GM23338 (cell line): ENCODE results near the gene TRIP4. TPM values are rescaled to one million over a fixed set of nuclear protein-coding genes. Genes with fewer than 3 reads are reported as not detected.

Experiments
- ATAC-seq: fragments of 200-7000 bp; cut with Tn5 transposase; 3 replicates; pipeline ENCODE4 v1.9.1; 2020
- DNase-seq: peaks from one replicate; pipeline ENCODE4 v3.0.0-alpha.2; 2015; ENCODE audit warnings: low spot score
- H2AFZ ChIP-seq: fragments of 200-600 bp; sonication (generic); 2 replicates; pipeline ENCODE4 v1.8.0; 2016; ENCODE audit warnings: antibody characterized with exemption, mild to moderate bottlenecking, moderate library complexity
- H3F3A ChIP-seq: fragments of 200-600 bp; sonication (generic); replicated peaks from 2 replicates; pipeline ENCODE4 v1.8.0; 2017; ENCODE audit warnings: antibody characterized with exemption, mixed run types, low read depth
- H3K27ac ChIP-seq: fragments of 200-600 bp; sonication (generic); 2 replicates; pipeline ENCODE4 v1.6.1; 2016; ENCODE audit warnings: low read depth
- H3K27me3 ChIP-seq: fragments of 200-600 bp; sonication (generic); 2 replicates; pipeline ENCODE4 v1.8.0; 2016; ENCODE audit warnings: mild to moderate bottlenecking, mixed run types, moderate library complexity; ENCODE audit not compliant: insufficient read depth
- H3K36me3 ChIP-seq: fragments of 200-600 bp; sonication (generic); 2 replicates; pipeline ENCODE4 v1.8.0; 2016; ENCODE audit warnings: mild to moderate bottlenecking; ENCODE audit not compliant: insufficient read depth
- H3K4me1 ChIP-seq: fragments of 200-600 bp; sonication (generic); 2 replicates; pipeline ENCODE4 v1.8.0; 2016; ENCODE audit warnings: mild to moderate bottlenecking, moderate library complexity; ENCODE audit not compliant: insufficient read depth
- H3K4me2 ChIP-seq: fragments of 200-600 bp; sonication (generic); 2 replicates; pipeline ENCODE4 v1.7.1; 2017; ENCODE audit warnings: mixed run types
- H3K4me3 ChIP-seq: fragments of 200-600 bp; sonication (generic); 2 replicates; pipeline ENCODE4 v1.6.1; 2016; ENCODE audit warnings: mixed run types
- H3K79me2 ChIP-seq: fragments of 200-600 bp; sonication (generic); replicated peaks from 2 replicates; pipeline ENCODE4 v1.8.0; 2017; ENCODE audit warnings: mild to moderate bottlenecking; ENCODE audit not compliant: insufficient read depth
- H3K9me2 ChIP-seq: fragments of 200-600 bp; sonication (generic); 2 replicates; pipeline ENCODE4 v1.8.0; 2017; ENCODE audit not compliant: insufficient read depth
- H4K20me1 ChIP-seq: fragments of 200-600 bp; sonication (generic); replicated peaks from 2 replicates; pipeline ENCODE4 v1.8.0; 2017; ENCODE audit warnings: mild to moderate bottlenecking; ENCODE audit not compliant: insufficient read depth
- H3K27ac Mint-ChIP-seq: 2 replicates; pipeline ENCODE4 v1.8.0; 2020; ENCODE audit warnings: inconsistent platforms, mild to moderate bottlenecking, moderate library complexity, mixed read lengths
- H3K27me3 Mint-ChIP-seq: 3 replicates; pipeline ENCODE4 v1.8.0; 2022; ENCODE audit warnings: low read depth, mild to moderate bottlenecking, moderate library complexity, mixed read lengths, inconsistent platforms; ENCODE audit not compliant: insufficient read depth, poor library complexity
- H3K36me3 Mint-ChIP-seq: 3 replicates; pipeline ENCODE4 v1.8.0; 2021; ENCODE audit warnings: low read depth, mild to moderate bottlenecking, inconsistent platforms, moderate library complexity, mixed read lengths
- H3K4me1 Mint-ChIP-seq: 3 replicates; pipeline ENCODE4 v1.8.0; 2020; ENCODE audit warnings: mild to moderate bottlenecking, inconsistent platforms, mixed read lengths
- H3K4me3 Mint-ChIP-seq: 3 replicates; pipeline ENCODE4 v1.8.0; 2021; ENCODE audit warnings: moderate library complexity, mild to moderate bottlenecking, inconsistent platforms, mixed read lengths
- H3K9me3 Mint-ChIP-seq: 3 replicates; pipeline ENCODE4 v1.8.0; 2020; ENCODE audit warnings: moderate library complexity, mild to moderate bottlenecking, inconsistent platforms, mixed read lengths
- CREB1 ChIP-seq: fragments of 250-450 bp; sonication (Bioruptor Pico); IDR thresholded peaks from 2 replicates; pipeline ENCODE4 v1.5.0; 2020; ENCODE audit warnings: low read depth, mild to moderate bottlenecking, moderate library complexity
- EZH2 ChIP-seq: fragments of 200-600 bp; sonication (generic); IDR thresholded peaks from one replicate; pipeline ENCODE4 v1.8.0; 2017; ENCODE audit warnings: antibody characterized with exemption, mild to moderate bottlenecking, low read depth; ENCODE audit not compliant: unreplicated experiment
- EZH2phosphoT487 ChIP-seq: fragments of 200-600 bp; sonication (generic); IDR thresholded peaks from one replicate; pipeline ENCODE4 v1.8.1; 2018; ENCODE audit warnings: antibody characterized with exemption; ENCODE audit not compliant: unreplicated experiment
- JUNB ChIP-seq: IDR thresholded peaks from one replicate; pipeline ENCODE4 v1.6.1; 2016; ENCODE audit warnings: antibody characterized with exemption; ENCODE audit not compliant: unreplicated experiment
- NANOG ChIP-seq: IDR thresholded peaks from 2 replicates; pipeline ENCODE4 v1.6.1; 2016; ENCODE audit warnings: antibody characterized with exemption, borderline replicate concordance
- POLR2AphosphoS5 ChIP-seq: IDR thresholded peaks from 2 replicates; pipeline ENCODE4 v1.6.1; 2016; ENCODE audit warnings: antibody characterized with exemption, low read depth
- STAT1 ChIP-seq: IDR thresholded peaks from one replicate; pipeline ENCODE4 v1.6.1; 2016; ENCODE audit warnings: antibody characterized with exemption; ENCODE audit not compliant: unreplicated experiment
- ZNF114 ChIP-seq: fragments of 250-450 bp; sonication (Bioruptor Pico); IDR thresholded peaks from 2 replicates; pipeline ENCODE4 v1.5.0; 2020; ENCODE audit warnings: mild to moderate bottlenecking, moderate library complexity
- ZNF331 ChIP-seq: fragments of 250-450 bp; sonication (Bioruptor Pico); IDR thresholded peaks from 2 replicates; pipeline ENCODE4 v1.5.0; 2020; ENCODE audit warnings: low read depth, mild to moderate bottlenecking, moderate library complexity
- polyA plus RNA-seq: library from polyadenylated mRNA; unstranded; fragments of >200 nt; fragmentation: Nextera tagmentation; extraction: Ambion mirVana; gene quantifications from 2 replicates; pipeline ENCODE4 v1.2.1, GENCODE V29; 2016
- total RNA-seq: library from RNA; depleted of rRNA; stranded (reverse); fragments of >200 nt; shearing (Covaris generic); gene quantifications from 2 replicates; pipeline ENCODE4 v1.2.3, GENCODE V29; 2014
- TF ChIP-seq, protein P1 (sequence below): IDR thresholded peaks from one replicate; pipeline ENCODE4 v1.6.1; 2018; ENCODE audit warnings: antibody characterized with exemption; ENCODE audit not compliant: unreplicated experiment
- TF ChIP-seq, protein P2 (sequence below), 2 experiments: fragments of 200-600 bp in 1 of 2; sonication (generic) in 1 of 2; conservative IDR thresholded peaks; 2 replicates each; pipeline versions ENCODE4 v1.5.1 to v1.6.1; 2016 to 2017; ENCODE audit warnings: antibody characterized with exemption in 2 of 2, low read depth in 2 of 2, mild to moderate bottlenecking in 2 of 2, moderate library complexity in 1 of 2
- TF ChIP-seq, protein P3 (sequence below): IDR thresholded peaks from 2 replicates; pipeline ENCODE4 v1.6.1; 2016; ENCODE audit warnings: antibody characterized with exemption
- TF ChIP-seq, protein P4 (sequence below): fragments of 250-450 bp; sonication (Bioruptor Pico); IDR thresholded peaks from 2 replicates; pipeline ENCODE4 v1.5.0; 2020; ENCODE audit warnings: mild to moderate bottlenecking, moderate library complexity

TRIP4 gene
- total and polyA plus RNA-seq, 2 experiments from 2014 or later: 10.3 to 16.0 TPM

DNA sequence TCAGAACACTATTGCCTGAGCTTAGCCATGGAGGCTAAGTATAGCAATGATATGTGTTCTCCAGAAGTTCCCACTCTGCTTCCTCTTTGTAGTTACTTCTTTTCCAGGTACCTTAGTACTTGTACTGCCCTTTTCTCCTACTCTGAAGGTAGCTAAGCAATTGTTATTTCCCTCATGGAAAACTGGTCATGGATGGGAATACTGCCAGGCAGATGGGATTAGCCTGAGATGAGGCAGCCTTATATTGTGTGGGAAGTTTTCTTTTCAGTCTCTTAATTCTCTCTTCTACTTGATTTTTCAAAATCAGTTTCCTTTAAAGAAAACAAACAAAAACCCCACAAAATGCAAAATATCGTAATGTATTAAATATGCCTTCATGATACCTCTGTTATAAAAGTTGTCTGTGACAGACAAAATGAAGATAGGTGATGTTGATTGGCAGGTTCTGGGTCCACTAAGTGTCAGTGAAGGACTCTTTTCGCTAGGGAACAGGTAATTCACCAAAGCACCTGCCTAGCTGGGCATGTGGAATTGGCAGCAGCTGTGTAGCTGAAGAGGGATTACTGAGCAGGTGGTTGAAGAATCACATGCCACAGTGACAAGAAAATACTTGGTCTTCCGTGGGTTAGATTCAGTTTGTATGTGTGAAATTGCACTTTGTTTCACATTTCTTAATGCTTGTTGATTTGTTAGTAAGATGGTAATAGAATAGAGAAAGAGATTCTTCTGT lies 76.8 kb downstream of the TRIP4 start:
- ATAC-seq: no peak
- H3F3A ChIP-seq: peaks cover 9% of the 10 kb centered on the region; the same call in 1 of the 2 replicates
- peaks cover 83% of the 10 kb centered on the region for H3K79me2 ChIP-seq
- H3K27me3 ChIP-seq: no peaks in the 10 kb centered on the region
- Mint-ChIP-seq H3K4me3 (no peak overlapping the region), H3K9me3 (no peaks in the 10 kb centered on the region), H3K27ac (no peak overlapping the region), H3K4me1 (peaks cover 52% of the 10 kb centered on the region), H3K27me3 (peaks cover 2% of the 10 kb centered on the region), H3K36me3 (peaks cover 6% of the 10 kb centered on the region)
- H3K4me2 ChIP-seq: no peak overlapping the region
- no peaks in the 10 kb centered on the region for H3K36me3 ChIP-seq
- H4K20me1 ChIP-seq: peaks cover 57% of the 10 kb centered on the region
- no peak overlapping the region for H2AFZ ChIP-seq
- H3K9me2 ChIP-seq: no peaks in the 10 kb centered on the region
- H3K27ac ChIP-seq: no peak overlapping the region
- peaks cover 48% of the 10 kb centered on the region for H3K4me1 ChIP-seq
- TF ChIP-seq, protein P1, sequence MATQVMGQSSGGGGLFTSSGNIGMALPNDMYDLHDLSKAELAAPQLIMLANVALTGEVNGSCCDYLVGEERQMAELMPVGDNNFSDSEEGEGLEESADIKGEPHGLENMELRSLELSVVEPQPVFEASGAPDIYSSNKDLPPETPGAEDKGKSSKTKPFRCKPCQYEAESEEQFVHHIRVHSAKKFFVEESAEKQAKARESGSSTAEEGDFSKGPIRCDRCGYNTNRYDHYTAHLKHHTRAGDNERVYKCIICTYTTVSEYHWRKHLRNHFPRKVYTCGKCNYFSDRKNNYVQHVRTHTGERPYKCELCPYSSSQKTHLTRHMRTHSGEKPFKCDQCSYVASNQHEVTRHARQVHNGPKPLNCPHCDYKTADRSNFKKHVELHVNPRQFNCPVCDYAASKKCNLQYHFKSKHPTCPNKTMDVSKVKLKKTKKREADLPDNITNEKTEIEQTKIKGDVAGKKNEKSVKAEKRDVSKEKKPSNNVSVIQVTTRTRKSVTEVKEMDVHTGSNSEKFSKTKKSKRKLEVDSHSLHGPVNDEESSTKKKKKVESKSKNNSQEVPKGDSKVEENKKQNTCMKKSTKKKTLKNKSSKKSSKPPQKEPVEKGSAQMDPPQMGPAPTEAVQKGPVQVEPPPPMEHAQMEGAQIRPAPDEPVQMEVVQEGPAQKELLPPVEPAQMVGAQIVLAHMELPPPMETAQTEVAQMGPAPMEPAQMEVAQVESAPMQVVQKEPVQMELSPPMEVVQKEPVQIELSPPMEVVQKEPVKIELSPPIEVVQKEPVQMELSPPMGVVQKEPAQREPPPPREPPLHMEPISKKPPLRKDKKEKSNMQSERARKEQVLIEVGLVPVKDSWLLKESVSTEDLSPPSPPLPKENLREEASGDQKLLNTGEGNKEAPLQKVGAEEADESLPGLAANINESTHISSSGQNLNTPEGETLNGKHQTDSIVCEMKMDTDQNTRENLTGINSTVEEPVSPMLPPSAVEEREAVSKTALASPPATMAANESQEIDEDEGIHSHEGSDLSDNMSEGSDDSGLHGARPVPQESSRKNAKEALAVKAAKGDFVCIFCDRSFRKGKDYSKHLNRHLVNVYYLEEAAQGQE: no peak
- TF ChIP-seq ZNF114 (no peak), NANOG (no peak), JUNB (no peak), POLR2AphosphoS5 (no peak), EZH2phosphoT487 (no peak), ZNF331 (CRISPR knock-in tag) (no peak), EZH2 (no peak), STAT1 (no peak), CREB1 (CRISPR knock-in tag) (no peak)
- TF ChIP-seq, protein P2, sequence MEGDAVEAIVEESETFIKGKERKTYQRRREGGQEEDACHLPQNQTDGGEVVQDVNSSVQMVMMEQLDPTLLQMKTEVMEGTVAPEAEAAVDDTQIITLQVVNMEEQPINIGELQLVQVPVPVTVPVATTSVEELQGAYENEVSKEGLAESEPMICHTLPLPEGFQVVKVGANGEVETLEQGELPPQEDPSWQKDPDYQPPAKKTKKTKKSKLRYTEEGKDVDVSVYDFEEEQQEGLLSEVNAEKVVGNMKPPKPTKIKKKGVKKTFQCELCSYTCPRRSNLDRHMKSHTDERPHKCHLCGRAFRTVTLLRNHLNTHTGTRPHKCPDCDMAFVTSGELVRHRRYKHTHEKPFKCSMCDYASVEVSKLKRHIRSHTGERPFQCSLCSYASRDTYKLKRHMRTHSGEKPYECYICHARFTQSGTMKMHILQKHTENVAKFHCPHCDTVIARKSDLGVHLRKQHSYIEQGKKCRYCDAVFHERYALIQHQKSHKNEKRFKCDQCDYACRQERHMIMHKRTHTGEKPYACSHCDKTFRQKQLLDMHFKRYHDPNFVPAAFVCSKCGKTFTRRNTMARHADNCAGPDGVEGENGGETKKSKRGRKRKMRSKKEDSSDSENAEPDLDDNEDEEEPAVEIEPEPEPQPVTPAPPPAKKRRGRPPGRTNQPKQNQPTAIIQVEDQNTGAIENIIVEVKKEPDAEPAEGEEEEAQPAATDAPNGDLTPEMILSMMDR (conservative IDR thresholded peaks at IDR 0.05; ENCODE audit: low read depth in 2 of 2): no peak
- TF ChIP-seq, protein P3, sequence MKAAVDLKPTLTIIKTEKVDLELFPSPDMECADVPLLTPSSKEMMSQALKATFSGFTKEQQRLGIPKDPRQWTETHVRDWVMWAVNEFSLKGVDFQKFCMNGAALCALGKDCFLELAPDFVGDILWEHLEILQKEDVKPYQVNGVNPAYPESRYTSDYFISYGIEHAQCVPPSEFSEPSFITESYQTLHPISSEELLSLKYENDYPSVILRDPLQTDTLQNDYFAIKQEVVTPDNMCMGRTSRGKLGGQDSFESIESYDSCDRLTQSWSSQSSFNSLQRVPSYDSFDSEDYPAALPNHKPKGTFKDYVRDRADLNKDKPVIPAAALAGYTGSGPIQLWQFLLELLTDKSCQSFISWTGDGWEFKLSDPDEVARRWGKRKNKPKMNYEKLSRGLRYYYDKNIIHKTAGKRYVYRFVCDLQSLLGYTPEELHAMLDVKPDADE: no peak
- TF ChIP-seq, protein P4, sequence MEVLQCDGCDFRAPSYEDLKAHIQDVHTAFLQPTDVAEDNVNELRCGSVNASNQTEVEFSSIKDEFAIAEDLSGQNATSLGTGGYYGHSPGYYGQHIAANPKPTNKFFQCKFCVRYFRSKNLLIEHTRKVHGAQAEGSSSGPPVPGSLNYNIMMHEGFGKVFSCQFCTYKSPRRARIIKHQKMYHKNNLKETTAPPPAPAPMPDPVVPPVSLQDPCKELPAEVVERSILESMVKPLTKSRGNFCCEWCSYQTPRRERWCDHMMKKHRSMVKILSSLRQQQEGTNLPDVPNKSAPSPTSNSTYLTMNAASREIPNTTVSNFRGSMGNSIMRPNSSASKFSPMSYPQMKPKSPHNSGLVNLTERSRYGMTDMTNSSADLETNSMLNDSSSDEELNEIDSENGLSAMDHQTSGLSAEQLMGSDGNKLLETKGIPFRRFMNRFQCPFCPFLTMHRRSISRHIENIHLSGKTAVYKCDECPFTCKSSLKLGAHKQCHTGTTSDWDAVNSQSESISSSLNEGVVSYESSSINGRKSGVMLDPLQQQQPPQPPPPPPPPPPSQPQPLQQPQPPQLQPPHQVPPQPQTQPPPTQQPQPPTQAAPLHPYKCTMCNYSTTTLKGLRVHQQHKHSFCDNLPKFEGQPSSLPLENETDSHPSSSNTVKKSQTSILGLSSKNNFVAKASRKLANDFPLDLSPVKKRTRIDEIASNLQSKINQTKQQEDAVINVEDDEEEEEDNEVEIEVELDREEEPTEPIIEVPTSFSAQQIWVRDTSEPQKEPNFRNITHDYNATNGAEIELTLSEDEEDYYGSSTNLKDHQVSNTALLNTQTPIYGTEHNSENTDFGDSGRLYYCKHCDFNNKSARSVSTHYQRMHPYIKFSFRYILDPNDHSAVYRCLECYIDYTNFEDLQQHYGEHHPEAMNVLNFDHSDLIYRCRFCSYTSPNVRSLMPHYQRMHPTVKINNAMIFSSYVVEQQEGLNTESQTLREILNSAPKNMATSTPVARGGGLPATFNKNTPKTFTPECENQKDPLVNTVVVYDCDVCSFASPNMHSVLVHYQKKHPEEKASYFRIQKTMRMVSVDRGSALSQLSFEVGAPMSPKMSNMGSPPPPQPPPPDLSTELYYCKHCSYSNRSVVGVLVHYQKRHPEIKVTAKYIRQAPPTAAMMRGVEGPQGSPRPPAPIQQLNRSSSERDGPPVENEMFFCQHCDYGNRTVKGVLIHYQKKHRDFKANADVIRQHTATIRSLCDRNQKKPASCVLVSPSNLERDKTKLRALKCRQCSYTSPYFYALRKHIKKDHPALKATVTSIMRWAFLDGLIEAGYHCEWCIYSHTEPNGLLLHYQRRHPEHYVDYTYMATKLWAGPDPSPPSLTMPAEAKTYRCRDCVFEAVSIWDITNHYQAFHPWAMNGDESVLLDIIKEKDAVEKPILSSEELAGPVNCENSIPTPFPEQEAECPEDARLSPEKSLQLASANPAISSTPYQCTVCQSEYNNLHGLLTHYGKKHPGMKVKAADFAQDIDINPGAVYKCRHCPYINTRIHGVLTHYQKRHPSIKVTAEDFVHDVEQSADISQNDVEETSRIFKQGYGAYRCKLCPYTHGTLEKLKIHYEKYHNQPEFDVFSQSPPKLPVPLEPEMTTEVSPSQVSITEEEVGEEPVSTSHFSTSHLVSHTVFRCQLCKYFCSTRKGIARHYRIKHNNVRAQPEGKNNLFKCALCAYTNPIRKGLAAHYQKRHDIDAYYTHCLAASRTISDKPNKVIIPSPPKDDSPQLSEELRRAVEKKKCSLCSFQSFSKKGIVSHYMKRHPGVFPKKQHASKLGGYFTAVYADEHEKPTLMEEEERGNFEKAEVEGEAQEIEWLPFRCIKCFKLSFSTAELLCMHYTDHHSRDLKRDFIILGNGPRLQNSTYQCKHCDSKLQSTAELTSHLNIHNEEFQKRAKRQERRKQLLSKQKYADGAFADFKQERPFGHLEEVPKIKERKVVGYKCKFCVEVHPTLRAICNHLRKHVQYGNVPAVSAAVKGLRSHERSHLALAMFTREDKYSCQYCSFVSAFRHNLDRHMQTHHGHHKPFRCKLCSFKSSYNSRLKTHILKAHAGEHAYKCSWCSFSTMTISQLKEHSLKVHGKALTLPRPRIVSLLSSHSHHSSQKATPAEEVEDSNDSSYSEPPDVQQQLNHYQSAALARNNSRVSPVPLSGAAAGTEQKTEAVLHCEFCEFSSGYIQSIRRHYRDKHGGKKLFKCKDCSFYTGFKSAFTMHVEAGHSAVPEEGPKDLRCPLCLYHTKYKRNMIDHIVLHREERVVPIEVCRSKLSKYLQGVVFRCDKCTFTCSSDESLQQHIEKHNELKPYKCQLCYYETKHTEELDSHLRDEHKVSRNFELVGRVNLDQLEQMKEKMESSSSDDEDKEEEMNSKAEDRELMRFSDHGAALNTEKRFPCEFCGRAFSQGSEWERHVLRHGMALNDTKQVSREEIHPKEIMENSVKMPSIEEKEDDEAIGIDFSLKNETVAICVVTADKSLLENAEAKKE (CRISPR knock-in tag): no peak
- H3K4me3 ChIP-seq: no peak overlapping the region
- no peak for DNase-seq
